ENCODE measurements around the gene CDC25B.

Gene CDC25B

GRCh38 chr20:3795511-3796468 lies at the start of gene CDC25B:
TSS of gene CDC25B (plus strand) at chr20:3796310. CDS start at chr20:3796532, 222 bp downstream.
- DNase-seq (ENCODE audit: low read depth in 3 of 3, low spot score in 1 of 3), result peak; percentile 70 to 78 (median 72)

DNA sequence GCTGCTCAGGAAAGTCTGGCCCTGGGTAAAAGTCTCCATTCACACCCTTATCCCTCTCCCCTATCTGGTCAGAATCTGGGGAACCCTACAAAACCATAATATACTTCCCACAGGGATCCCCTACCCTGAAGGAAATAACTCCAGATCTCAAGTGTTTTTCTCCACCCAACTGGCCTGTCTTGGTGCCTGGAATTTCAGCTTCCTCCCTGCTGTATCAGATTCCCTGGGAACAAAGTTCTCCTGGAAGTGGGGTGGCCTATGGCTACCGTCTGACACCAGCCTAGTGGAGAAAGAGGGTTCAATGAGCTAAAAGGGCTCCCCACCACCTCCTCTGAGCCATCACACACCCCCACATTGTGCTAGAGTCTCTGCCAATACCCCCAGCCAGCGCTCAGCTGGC lies 48.6 kb upstream of the CDC25B start:
- DNase-seq (ENCODE audit: low read depth in 3 of 3, low spot score in 1 of 3), result no peak

DNA sequence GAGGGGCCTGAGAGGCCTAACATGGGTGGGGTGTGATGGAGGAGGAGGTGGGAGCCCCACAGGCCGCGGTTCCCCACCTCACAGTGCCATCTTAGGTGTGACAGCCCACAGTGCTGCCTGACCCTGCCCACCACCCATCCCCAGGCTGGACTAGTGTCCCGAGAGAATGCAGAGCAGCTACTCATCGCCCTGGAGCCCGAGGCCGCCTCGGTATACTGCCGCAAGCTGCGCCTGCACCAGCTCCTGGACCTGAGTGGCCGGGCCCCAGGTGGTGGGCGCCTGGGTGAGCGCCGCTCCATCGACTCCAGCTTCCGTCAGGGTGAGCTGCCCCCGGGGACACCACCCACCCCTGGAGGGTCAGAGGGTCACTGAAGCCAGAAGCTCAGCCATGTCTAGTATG lies 48.0 kb upstream of the CDC25B start:
- DNase-seq (ENCODE audit: low read depth in 3 of 3, low spot score in 1 of 3), result no peak

DNA sequence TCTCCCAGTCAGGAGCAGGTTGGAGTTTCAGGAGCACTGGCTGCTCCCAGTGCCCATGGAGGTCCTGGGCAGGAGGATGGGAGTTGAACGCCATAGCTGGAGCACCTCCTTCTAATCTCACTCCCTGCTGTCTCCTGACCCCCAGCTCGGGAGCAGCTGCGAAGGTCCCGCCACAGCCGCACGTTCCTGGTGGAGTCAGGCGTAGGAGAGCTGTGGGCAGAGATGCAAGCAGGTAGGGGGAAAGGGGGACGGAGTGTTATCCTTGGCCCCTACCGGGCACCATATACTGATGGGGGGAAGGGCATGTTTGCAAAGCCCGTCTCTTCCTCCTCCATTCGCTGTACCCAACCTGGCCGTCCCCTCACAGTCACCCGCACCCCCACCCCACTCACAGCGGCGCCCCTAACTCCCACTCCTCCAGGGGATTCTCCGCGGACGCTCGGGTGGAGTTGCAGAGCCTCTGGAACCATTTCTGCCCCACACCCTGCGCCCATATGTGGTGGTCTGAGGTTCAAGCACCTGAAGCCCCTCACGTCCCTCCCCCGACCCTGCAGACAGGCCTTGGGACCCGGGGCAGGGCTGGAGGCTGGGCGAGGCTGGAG lies 46.9 kb upstream of the CDC25B start:
- no peak for DNase-seq (ENCODE audit: low read depth in 3 of 3, low spot score in 1 of 3)

DNA sequence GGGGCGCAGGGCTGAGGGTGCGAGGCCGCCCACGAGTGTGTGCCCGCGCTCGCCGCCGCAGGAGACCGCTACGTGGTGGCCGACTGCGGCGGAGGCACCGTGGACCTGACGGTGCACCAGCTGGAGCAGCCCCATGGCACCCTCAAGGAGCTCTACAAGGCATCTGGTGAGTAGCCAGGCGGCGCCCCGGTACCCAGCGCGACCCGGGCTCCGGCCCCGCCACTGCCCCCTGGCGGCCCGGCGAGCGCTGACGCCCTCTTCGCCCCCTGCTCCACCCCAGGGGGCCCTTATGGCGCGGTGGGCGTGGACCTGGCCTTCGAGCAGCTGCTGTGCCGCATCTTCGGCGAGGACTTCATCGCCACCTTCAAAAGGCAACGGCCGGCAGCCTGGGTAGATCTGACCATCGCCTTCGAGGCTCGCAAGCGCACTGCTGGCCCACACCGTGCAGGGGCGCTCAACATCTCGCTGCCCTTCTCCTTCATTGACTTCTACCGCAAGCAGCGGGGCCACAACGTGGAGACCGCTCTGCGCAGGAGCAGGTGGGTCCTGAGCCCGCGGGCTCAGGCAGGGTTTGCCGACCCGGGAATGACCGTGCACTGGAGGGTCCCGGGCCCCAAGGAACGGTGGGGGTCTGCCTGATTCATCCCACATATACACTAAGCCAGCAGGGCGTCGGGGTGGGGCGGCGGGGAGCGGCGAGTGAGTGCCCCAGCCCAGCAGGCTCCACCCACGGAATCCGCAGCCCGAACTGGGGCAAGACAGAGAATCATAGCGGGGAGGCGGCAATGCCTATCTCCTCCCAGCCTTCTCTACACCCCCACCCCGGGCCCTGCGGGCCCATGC lies 46.2 kb upstream of the CDC25B start:
- no peak for DNase-seq (ENCODE audit: low read depth in 3 of 3, low spot score in 1 of 3)

GRCh38 chr20:3751305-3751674 lies 44.8 kb upstream of the CDC25B start:
- no peak for DNase-seq (ENCODE audit: low read depth in 3 of 3, low spot score in 1 of 3)

- no peak for DNase-seq (ENCODE audit: low read depth in 3 of 3, low spot score in 1 of 3)
These were observed 44.3 kb upstream of the CDC25B start for GRCh38 chr20:3751675-3752385.

DNA sequence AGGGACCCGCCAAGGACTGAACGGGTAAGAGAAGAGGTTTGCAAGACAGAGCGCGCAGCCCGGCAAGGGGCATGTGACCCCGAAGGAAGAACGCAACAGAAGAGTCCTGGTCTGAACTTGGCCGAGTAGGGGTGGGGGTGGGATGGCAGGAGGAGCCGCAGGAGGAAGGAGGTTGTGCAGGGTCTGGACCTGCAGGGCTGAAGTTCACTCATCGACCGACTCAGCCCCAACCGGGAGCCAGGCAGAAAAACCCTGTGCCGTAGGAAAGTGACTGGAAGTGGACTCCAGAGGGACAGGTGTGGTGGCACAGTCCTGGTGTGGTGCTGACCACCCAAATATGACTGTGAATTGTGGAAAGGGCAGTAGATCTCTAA lies 43.7 kb upstream of the CDC25B start:
- no peak for DNase-seq (ENCODE audit: low read depth in 3 of 3, low spot score in 1 of 3)

GRCh38 chr20:3753098-3753497 lies 43.0 kb upstream of the CDC25B start:
- DNase-seq (ENCODE audit: low read depth in 3 of 3, low spot score in 1 of 3), result peak in 1 of 3 donors; percentile 19

- DNase-seq (ENCODE audit: low read depth in 3 of 3, low spot score in 1 of 3), result no peak
These were observed 42.4 kb upstream of the CDC25B start for GRCh38 chr20:3753501-3754275.

DNA sequence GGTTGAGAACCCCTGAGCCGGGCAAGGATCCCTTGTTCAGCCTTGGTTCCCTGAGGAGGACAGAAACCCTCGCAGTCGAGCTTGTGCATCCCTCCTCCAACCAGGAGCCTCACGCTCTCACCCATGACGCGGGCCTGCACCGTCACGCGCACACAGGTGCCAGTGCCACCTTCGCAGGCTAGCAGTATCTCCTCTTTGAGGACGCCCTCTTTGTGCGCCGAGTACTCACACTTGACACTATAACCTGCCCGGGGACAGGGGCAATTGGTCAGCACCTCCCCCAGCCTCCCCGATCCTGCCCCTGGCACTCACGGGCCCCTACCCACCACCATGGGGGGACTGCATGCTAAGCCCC lies 41.9 kb upstream of the CDC25B start:
- no peak for DNase-seq (ENCODE audit: low read depth in 3 of 3, low spot score in 1 of 3)

DNA sequence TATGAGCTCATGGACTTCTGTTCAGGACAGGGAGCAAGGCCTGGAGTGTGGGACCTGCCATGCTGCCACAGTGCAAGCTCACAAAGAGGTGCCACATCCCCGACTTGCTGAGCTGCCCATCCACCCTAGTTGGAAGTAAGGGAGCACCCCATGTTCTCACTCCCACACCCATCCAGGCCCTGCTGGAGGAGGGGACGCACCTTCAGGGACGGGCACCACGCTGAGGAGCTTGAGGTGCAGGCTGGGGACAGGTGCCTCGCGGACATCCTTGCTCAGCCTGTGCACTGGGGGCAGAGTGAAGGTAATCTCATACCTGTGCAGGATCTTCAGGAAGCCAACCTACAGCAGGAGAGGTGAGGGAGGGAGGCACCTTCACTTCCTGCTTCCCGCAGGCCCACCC lies 40.8 kb upstream of the CDC25B start:
- DNase-seq (ENCODE audit: low read depth in 3 of 3, low spot score in 1 of 3), result no peak

GRCh38 chr20:3755814-3756480 lies 40.2 kb upstream of the CDC25B start:
- no peak for DNase-seq (ENCODE audit: low read depth in 3 of 3, low spot score in 1 of 3)

GRCh38 chr20:3757268-3757667 lies 38.8 kb upstream of the CDC25B start:
- no peak for DNase-seq (ENCODE audit: low read depth in 3 of 3, low spot score in 1 of 3)

DNA sequence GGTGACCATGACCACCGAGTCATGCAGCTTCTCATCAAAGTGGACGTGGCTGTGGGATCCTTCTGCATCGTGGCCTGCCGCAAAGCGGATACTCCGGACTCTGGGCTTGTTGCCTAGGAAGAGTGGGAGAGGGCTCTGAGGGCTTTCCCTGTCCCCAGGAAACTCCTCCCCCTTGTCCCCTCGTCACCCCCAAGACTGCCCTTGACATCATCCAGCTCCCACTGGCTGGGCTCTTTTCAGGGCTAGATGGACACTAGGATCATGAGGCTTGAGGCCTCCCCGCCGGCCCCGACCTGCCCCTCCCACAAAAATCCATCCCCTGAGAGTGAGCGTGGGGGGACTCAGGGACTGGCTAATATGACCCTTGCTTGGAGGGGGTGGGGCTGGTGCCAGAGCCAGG lies 37.5 kb upstream of the CDC25B start:
- DNase-seq (ENCODE audit: low read depth in 3 of 3, low spot score in 1 of 3), result no peak

GRCh38 chr20:3759316-3759823 lies 36.7 kb upstream of the CDC25B start:
- no peak for DNase-seq (ENCODE audit: low read depth in 3 of 3, low spot score in 1 of 3)

- no peak for DNase-seq (ENCODE audit: low read depth in 3 of 3, low spot score in 1 of 3)
These were observed 36.2 kb upstream of the CDC25B start for GRCh38 chr20:3759884-3760283.

- DNase-seq (ENCODE audit: low read depth in 3 of 3, low spot score in 1 of 3), result no peak
These were observed 35.3 kb upstream of the CDC25B start for GRCh38 chr20:3760655-3761348.
